Fibroblast of mammary gland (primary cell): ENCODE data around the gene RIOK2.

Source experiments
- DNase-seq: peaks from one replicate; pipeline ENCODE4 v3.0.0-alpha.2; 2010; ENCODE audit warnings: low read depth
- H3K4me3 ChIP-seq: 2 replicates; pipeline ENCODE4 v1.5.1; 2011; ENCODE audit warnings: low read depth, mild to moderate bottlenecking, low read length, moderate library complexity; ENCODE audit not compliant: control insufficient read depth
- CTCF ChIP-seq: conservative IDR thresholded peaks from 2 replicates; pipeline ENCODE4 v1.5.1; 2011; ENCODE audit warnings: low read depth, low read length, inconsistent platforms; ENCODE audit not compliant: control insufficient read depth, insufficient read depth

Gene RIOK2

GRCh38 chr5:97223596-97223995, 40.5 kb upstream of the RIOK2 start:
- no peak for DNase-seq
- no peak for TF ChIP-seq CTCF
- H3K4me3 ChIP-seq: no peak overlapping the region

GRCh38 chr5:97209343-97209742, 26.3 kb upstream of the RIOK2 start:
- TF ChIP-seq CTCF: no peak
- H3K4me3 ChIP-seq: no peak overlapping the region
- DNase-seq: no peak

GRCh38 chr5:97208714-97209113, 25.7 kb upstream of the RIOK2 start:
- no peak for TF ChIP-seq CTCF
- no peak for DNase-seq
- no peak overlapping the region for H3K4me3 ChIP-seq

- no peak for TF ChIP-seq CTCF
- H3K4me3 ChIP-seq: no peak overlapping the region
- DNase-seq: no peak
Measured at GRCh38 chr5:97208184-97208713, 25.2 kb upstream of the RIOK2 start.

- no peak for DNase-seq
- TF ChIP-seq CTCF: no peak
- H3K4me3 ChIP-seq: no peak overlapping the region
Measured at GRCh38 chr5:97194366-97194765, 11.3 kb upstream of the RIOK2 start.

- no peak overlapping the region for H3K4me3 ChIP-seq
Measured at GRCh38 chr5:97193355-97193688, 10.3 kb upstream of the RIOK2 start.

More at GRCh38 chr5:97193355-97193688, 10.3 kb upstream of the RIOK2 start:
- TF ChIP-seq CTCF: no peak
- DNase-seq: no peak
